Epithelial cell of prostate (primary cell): Measurements from ENCODE around the gene ORM1.

Experiments used
- DNase-seq: peaks from one replicate; pipeline ENCODE4 v3.0.0-alpha.2; 2011; ENCODE audit warnings: low read depth, low spot score
- H3K27ac ChIP-seq: fragments of 450-650 bp; 2 replicates; pipeline ENCODE4 v1.5.1; 2017; ENCODE audit warnings: mild to moderate bottlenecking

ORM1 gene

DNA sequence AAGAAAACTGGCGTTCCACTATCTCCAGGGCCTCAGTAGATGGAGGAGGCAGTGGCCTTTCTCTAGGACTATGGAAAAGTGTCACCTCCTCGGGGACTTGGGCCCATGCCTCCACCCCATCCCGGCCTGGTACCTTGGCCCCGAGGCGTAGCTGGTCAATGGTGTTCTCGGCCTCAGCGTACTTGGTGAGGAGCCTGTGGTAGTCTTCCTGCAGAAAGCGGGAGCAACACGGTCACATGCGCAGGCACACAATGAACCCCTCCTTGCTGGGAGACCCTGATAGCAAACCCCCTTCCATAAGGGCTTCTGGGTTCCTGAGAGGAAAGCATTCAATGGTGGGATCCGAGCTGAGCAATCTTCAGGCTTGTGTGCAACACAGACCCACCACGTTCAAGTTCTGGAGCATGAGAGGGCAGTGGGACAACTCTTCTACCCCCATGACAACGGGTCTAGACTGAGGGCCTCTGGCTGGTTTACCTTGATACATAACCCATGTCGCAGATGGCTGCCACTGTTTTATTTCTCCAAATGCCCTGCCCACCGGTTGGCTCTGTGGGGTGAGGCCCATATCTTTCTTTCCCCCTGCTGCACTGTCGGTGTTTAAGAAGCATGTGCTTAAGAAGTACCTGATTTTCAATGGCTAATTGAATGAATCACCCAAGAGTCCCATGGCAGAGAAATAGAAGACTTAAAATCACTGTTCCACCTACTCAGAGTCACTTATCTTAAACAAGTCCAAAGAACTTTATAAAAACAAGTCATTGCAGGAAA is 51.2 kb downstream of the ORM1 start:
- no peak overlapping the region for H3K27ac ChIP-seq
- no peak for DNase-seq

DNA sequence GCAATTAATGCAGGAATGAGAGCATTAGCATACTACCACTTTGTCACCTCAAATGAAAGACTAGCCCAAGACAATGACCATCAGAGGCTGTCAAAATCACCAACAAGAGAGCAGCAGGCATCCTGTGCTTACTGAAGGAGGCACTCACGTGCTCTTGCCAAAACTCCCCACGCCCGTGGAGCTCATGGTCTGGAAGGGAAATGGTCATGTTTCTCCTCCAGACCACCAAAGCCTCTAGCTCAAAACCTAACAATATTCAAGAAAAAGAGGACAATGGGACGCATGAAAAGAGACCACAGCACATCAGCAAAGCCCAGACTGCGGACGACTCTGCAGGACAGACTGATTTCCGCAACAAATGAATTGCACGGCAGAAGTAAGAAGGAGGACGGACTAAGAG is 52.0 kb downstream of the ORM1 start:
- DNase-seq, result no peak
- H3K27ac ChIP-seq, result no peak overlapping the region

DNA sequence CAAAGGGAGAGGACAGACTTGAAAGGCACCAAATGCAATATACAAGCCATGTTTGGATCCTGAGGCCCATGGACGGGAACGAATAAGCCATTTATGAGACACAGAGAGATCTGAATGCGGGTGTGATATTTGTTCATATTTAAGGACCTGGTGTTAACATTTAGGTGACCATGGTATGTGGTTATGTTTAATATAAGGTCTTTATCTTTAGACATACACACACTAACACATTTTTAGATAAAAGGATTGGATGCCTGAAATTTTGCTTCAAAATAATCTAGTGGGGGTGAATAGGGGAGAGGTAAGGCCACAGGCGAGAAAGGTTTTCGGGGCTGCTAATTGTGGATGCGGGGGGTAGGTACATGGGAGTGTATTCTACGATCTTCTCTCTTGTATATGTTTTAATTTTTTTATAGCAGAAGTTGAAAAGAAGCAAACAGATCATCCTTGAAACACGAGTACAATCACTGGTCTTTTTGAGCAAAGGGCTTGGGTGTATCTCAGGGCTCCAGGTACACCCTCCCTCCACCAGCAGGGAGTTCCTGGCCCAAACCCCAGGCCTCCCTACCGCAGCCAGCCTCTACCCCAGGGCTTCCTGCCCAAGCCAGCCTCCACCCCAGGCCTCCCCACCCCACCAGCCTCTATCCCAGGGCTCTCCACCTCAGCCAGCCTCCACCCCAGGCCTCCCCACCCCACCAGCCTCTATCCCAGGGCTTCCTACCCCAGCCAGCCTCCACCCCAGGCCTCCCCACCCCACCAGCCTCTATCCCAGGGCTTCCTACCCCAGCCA is 52.7 kb downstream of the ORM1 start:
- no peak for DNase-seq
- H3K27ac ChIP-seq, result no peak overlapping the region
